A375 (cell line): ENCODE measurements around the gene ANGPTL8. TPM values are rescaled to one million over a fixed set of nuclear protein-coding genes. Genes with fewer than 3 reads are reported as not detected.

Source experiments
- total RNA-seq: library from RNA; depleted of rRNA; stranded (reverse); fragments of >200 nt; shearing (Covaris generic); gene quantifications from 2 replicates; pipeline ENCODE4 v1.2.3, GENCODE V29; 2014; rRNA removed

Gene ANGPTL8, protein sequence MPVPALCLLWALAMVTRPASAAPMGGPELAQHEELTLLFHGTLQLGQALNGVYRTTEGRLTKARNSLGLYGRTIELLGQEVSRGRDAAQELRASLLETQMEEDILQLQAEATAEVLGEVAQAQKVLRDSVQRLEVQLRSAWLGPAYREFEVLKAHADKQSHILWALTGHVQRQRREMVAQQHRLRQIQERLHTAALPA
- not detected in 2 replicates for total RNA-seq

DNA sequence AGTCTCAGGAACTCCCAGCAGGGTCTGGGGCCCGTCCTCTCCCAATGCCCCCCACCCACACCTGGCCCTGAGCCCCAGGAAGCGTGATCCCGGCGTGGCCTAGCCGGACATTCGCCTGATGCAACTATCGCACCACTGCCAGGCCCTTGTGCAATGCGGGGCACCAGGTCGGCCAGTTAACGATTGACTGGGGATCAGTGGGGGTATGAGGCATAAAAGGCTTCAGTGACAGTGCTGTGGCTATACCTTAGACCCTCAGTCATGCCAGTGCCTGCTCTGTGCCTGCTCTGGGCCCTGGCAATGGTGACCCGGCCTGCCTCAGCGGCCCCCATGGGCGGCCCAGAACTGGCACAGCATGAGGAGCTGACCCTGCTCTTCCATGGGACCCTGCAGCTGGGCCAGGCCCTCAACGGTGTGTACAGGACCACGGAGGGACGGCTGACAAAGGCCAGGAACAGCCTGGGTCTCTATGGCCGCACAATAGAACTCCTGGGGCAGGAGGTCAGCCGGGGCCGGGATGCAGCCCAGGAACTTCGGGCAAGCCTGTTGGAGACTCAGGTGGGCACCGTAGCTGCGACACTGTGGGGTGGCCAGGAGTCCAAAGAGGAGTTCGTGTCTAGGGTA, at the start of gene ANGPTL8:
Gene ANGPTL8 (plus strand): TSS at position 243 of the 624 bp plus-strand sequence. CDS start 19 bp downstream, at position 262.

DNA sequence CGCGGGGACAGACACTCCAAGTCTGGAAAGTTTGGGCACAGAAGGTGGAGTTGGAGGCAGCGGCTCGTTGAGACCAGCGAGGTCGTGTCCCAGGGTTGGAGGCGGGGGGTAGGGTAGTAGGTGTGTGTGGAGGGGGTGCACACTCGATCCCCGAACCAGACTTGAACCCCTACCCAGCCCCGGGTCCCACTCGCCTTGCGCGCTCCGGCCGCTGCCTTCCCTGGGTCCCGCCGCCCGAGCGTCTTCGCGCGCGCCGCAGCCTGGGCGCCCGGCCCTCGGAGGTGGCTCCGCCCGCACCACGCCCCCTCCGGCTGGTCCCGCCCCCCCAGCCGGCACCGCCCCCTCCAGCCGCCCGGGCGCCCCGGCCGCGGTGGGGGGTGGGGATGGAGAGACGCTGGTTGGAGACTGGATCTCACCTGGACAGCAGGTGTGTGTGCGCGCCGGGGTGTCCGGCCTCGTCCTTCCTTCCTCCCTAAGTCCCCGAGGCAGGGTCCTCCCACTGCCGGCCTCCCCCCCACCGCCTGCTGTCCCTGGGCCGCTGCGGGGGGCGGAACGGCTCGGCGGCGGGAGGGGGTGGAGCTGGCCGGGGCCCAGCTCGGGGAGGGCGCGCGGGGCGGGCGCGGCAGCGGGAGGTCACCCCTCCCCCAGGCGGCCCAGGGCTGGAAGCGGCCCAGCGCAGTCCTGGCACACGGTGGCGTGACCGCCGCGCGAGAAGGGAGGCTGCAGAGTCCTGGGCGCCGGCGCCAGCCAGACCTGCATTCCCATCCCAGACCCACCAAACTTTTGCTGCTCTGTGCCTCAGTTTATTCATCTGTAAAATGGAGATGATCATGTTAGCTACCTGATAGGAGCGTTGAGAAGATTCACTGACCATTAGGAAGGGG, 41.9 kb upstream of the ANGPTL8 start, which contains the start of gene KANK2:
Gene KANK2 (minus strand): TSS at position 255 of the 884 bp plus-strand sequence. CDS start 3,034 bp downstream, outside the sequence.

DNA sequence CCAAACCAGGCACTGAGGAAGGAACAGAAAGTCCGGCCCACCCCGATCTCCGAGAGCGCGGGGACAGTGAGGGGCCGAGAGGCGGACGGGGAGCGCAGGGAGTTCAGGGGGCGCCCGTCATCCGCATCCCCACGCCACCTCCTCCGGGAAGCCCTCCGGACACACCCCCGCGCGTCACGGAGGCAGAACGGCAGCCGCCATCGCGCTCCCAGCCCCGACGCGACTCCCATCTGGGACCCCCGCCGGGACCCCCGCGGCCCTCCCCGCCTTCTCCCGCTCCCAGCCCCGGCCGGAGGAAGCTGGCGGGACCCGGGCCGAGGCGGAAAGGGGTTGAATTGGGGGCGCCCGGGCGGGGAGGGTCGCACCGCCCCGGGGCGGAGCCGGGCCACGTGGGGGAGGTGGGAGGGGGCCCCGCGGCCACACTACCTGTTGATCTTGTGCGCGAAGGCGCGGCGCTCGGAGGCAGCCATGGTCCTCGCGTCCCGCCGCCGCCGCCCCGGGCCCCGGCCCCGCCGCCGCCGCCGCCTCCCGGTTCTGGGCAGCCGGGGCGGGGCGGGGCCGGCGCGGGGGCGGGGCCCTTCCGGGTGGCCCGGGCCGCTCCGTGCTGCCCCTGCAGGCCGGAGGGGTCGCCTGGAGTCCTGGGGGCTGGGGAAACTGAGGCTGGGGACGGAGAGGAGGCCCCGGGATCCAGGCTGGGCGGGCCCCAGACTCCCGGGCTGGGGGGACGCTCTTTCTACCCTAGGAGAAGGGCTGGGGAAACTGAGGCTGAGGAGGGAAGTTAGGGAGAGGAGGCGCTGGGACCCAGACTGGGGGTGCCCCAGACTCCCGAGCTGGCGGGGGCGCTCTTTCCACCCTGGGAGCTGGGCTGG, 22.8 kb downstream of the ANGPTL8 start, which contains the start of gene DOCK6:
Gene DOCK6 (minus strand): TSS at position 554 of the 869 bp plus-strand sequence. CDS start 84 bp downstream, at position 470.

Other genes starting within 250 kb of the ANGPTL8 start
- 198 and 231 TPM in 2 replicates for gene LDLR, start 150.2 kb upstream of the ANGPTL8 start, total RNA-seq
- 164 and 193 TPM in 2 replicates for gene SPC24, start 83.8 kb upstream of the ANGPTL8 start, total RNA-seq
- 56.0 and 56.1 TPM in 2 replicates for gene KANK2, start 42.1 kb upstream of the ANGPTL8 start, total RNA-seq
- gene DOCK6, start 22.9 kb downstream of the ANGPTL8 start, total RNA-seq, result 12.0 and 14.5 TPM in 2 replicates
- not detected in 2 replicates for gene TSPAN16, start 56.5 kb downstream of the ANGPTL8 start, total RNA-seq
- gene RAB3D, start 100.0 kb downstream of the ANGPTL8 start, total RNA-seq, result 4.9 and 5.8 TPM in 2 replicates
- gene TMEM205, start 106.6 kb downstream of the ANGPTL8 start, total RNA-seq, result 97.9 and 98.7 TPM in 2 replicates
- 4.4 and 4.9 TPM in 2 replicates for gene CCDC159, start 106.9 kb downstream of the ANGPTL8 start, total RNA-seq
- gene PLPPR2, start 115.8 kb downstream of the ANGPTL8 start, total RNA-seq, result 10.2 and 18.4 TPM in 2 replicates
- gene SWSAP1, start 135.0 kb downstream of the ANGPTL8 start, total RNA-seq, result 2.1 and 4.8 TPM in 2 replicates
- 7.6 and 9.4 TPM in 2 replicates for gene EPOR, start 144.7 kb downstream of the ANGPTL8 start, total RNA-seq
- 12.2 and 17.9 TPM in 2 replicates for gene RGL3, start 179.7 kb downstream of the ANGPTL8 start, total RNA-seq
- gene ODAD3, start 195.5 kb downstream of the ANGPTL8 start, total RNA-seq, result 0.87 and 4.5 TPM in 2 replicates
- 230 and 236 TPM in 2 replicates for gene PRKCSH, start 196.0 kb downstream of the ANGPTL8 start, total RNA-seq
- 0.40 TPM in 1 of 2 replicates, not detected in the other for gene ELAVL3, start 241.4 kb downstream of the ANGPTL8 start, total RNA-seq